HUES48 (cell line): ENCODE measurements around the gene TTL.

ENCODE experiments used
- H3K27ac ChIP-seq: one replicate; pipeline ENCODE4 v1.7.0; 2013; ENCODE audit warnings: low read depth, low read length, inconsistent platforms
- H3K27me3 ChIP-seq: 2 replicates; pipeline ENCODE4 v1.6.1; 2013; ENCODE audit warnings: mild to moderate bottlenecking, low read length; ENCODE audit not compliant: control insufficient read depth, insufficient read depth
- H3K36me3 ChIP-seq: 2 replicates; pipeline ENCODE4 v1.6.1; 2013; ENCODE audit warnings: low read length; ENCODE audit not compliant: control insufficient read depth, insufficient read depth
- H3K4me1 ChIP-seq: 2 replicates; pipeline ENCODE4 v1.6.1; 2013; ENCODE audit warnings: mild to moderate bottlenecking, low read length; ENCODE audit not compliant: control insufficient read depth, insufficient read depth
- H3K4me3 ChIP-seq: 2 replicates; pipeline ENCODE4 v1.5.1; 2013; ENCODE audit warnings: mild to moderate bottlenecking, low read depth, low read length
- H3K9ac ChIP-seq: 2 replicates; pipeline ENCODE4 v1.6.1; 2013; ENCODE audit warnings: mild to moderate bottlenecking, low read depth, low read length, moderate library complexity
- H3K9me3 ChIP-seq: 2 replicates; pipeline ENCODE4 v1.6.1; 2013; ENCODE audit warnings: low read length; ENCODE audit not compliant: control insufficient read depth, insufficient read depth

Gene TTL

DNA sequence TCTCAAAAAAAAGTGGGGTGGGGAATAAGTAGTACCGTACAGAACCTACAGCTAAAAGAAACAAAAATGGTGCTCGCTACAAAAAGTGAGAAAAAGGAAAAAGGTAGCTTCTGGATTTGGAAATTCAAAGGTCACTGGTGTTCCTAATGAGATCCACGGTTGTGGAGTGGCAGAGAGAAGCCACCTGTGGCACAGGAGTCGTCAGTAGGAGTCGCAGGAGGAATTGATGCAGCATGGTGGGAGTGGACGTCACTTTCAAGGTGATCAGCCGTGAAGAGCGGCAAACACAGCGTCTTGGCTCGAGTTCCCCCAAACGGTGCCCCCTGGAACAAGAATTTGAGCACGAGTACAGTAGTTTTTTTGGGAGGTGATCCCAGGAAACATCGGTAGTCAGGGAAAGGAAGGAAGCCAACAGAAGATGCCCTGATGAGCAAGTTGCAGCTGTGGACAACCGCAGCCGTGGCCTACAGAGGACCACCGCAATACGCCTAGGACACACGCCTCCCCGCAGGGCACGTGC lies 1.4 kb upstream of the TTL start:
- Histone ChIP-seq H3K9ac (0 out of 2 replicates have a peak overlapping the region, but pooled peaks have one; percentile 20), H3K27me3 (peaks cover 20% of the 10 kb centered on the region), H3K9me3 (no peaks in the 10 kb centered on the region), H3K27ac (no peak overlapping the region), H3K4me3 (peak overlapping the region; percentile 76), H3K4me1 (peaks cover 11% of the 10 kb centered on the region), H3K36me3 (peaks cover 5% of the 10 kb centered on the region)

DNA sequence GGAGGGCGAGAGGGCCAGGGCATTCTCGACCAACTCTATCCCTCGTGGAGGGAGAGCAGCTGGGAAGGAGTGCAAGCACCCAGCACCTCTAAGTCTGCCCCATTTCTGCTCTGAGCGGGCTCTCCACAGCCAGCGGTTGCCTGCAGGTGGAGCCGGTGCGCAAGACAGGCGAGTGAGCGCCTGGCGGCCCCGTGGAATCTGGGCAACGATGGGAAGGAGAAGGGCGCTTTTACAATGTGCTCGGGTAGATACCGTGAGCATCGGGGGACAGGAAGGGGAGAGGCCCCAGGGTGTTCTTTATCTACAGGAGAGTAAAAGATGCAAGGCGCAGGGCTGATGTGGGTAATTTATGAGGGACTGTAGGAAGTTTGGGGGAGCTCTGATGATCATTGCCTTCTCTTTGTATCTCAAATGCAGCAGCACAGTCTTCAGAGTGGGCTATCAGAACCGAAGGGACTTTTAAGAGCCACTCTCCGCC lies 867 bp upstream of the TTL start:
- H3K9ac ChIP-seq = 0 out of 2 replicates have a peak overlapping the region, but pooled peaks have one; percentile 20
- H3K27ac ChIP-seq = peak overlapping the region; percentile 69
- no peaks in the 10 kb centered on the region for H3K9me3 ChIP-seq
- peak overlapping the region; percentile 76 for H3K4me3 ChIP-seq
- H3K27me3 ChIP-seq = peaks cover 20% of the 10 kb centered on the region
- peaks cover 10% of the 10 kb centered on the region for H3K36me3 ChIP-seq
- H3K4me1 ChIP-seq = peaks cover 11% of the 10 kb centered on the region

DNA sequence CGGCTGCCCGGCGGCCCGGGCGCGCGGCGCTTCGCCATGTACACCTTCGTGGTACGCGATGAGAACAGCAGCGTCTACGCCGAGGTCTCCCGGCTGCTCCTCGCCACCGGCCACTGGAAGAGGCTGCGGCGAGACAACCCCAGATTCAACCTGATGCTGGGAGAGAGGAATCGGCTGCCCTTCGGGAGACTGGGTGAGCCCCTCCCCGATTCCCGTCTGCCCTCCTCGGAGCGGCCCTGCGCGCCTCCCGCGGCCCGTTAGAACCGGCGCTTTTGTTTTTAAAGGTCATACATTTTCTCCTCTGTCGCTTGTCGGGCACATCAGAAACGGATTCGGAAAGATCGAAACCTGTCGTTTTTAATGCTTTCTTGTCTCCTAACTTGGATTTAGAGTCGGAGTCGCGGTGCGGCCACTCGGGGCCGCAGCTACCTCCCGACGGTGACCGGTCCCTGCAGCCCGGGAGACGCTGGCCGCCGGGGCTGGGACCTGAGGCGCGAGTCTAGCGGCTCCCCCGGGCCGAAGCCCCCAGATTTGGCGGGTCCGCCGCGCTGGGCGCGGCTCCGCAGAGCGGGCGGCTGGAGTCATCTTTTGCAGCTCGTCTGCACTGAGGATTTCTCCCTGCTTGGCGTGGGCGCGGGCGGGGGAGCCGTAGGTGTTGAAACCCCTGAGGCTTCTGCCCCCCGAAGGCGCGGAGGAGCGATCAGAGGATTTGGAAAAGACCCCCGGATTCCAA lies 519 bp downstream of the TTL start:
- Histone ChIP-seq H3K27me3 (peaks cover 20% of the 10 kb centered on the region), H3K9ac (peak overlapping the region; percentile 40), H3K27ac (peak overlapping the region; percentile 82), H3K4me3 (peak overlapping the region; percentile 76), H3K4me1 (peaks cover 11% of the 10 kb centered on the region), H3K9me3 (no peaks in the 10 kb centered on the region), H3K36me3 (peaks cover 24% of the 10 kb centered on the region)

DNA sequence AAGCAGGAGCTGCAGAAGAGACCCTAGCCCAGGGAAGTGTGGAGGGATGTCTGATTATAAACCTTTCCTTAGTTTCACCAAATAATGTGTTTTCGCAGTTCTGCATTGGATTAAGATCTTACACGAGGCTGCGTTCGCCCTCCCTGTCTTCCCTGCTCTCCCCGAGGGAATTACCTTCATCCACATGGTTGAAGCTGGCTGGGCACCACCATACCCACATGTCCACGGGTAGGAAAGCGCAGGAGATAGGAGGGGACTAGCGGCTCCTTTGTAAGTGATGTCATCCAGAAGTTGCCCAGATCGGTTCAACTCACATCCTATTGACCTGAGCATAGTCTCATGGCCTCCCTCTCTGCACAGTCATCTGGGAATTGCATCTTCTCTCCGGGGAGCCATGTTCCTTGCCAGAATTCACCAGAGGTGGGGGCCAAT lies 1.1 kb downstream of the TTL start:
- H3K27ac ChIP-seq = no peak overlapping the region
- H3K4me1 ChIP-seq = peaks cover 11% of the 10 kb centered on the region

DNA sequence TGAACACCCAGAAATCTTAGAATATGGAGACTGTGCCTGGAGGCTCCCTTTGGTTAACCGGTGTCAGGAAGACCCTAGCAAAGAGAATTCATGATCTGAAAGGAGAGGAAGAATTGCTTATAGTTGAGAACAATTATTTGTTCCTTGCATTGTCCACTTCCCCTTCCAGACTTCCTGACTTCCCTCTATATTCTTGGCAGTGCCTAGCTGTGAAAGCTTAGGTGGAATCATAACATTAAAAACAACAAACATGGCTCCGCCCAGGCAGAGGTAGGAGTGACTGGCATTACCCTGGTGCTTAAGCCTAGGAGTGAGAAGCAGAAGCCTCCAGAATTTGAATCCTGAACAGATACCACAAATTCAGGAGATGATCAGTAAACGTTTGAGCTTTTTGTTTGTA lies 1.9 kb downstream of the TTL start:
- Histone ChIP-seq H3K4me3 (0 out of 2 replicates have a peak overlapping the region, but pooled peaks have one; percentile 76), H3K9ac (no peak overlapping the region)

More for the DNA sequence above, 1.1 kb downstream of the TTL start:
- peaks cover 29% of the 10 kb centered on the region for H3K36me3 ChIP-seq
- no peaks in the 10 kb centered on the region for H3K9me3 ChIP-seq
- H3K4me3 ChIP-seq = peak overlapping the region; percentile 76
- H3K9ac ChIP-seq = peak overlapping the region; percentile 40
- peaks cover 20% of the 10 kb centered on the region for H3K27me3 ChIP-seq

GRCh38 chr2:112485849-112486248 lies 3.9 kb downstream of the TTL start:
- H3K27me3 ChIP-seq = peaks cover 8% of the 10 kb centered on the region
- no peak overlapping the region for H3K27ac ChIP-seq
- H3K9ac ChIP-seq = no peak overlapping the region
- H3K36me3 ChIP-seq = peaks cover 37% of the 10 kb centered on the region
- H3K9me3 ChIP-seq = no peaks in the 10 kb centered on the region
- H3K4me1 ChIP-seq = peaks cover 8% of the 10 kb centered on the region
- H3K4me3 ChIP-seq = no peak overlapping the region

More for the DNA sequence above, 1.9 kb downstream of the TTL start:
- Histone ChIP-seq H3K9me3 (no peaks in the 10 kb centered on the region), H3K36me3 (peaks cover 33% of the 10 kb centered on the region), H3K4me1 (peaks cover 11% of the 10 kb centered on the region), H3K27me3 (peaks cover 20% of the 10 kb centered on the region), H3K27ac (no peak overlapping the region)

DNA sequence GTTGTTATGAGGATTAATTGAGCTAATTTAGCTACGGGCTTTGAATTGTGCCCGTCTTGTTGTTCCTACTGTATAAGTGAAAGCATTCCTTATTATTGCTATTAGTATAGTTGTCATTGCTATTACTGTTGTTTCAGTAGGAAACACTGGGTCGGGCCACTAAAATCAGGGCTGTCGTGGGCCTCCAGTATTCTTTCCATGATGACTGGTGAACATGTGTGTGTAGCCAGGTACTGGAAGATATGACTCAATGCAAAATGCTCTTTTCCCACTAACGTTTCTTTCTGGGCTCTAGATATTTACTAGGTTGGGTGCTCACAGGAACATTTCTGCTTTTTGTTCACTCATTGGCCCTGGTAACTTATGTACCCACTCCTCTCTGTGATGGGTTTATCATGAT lies 4.9 kb downstream of the TTL start:
- Histone ChIP-seq H3K27ac (no peak overlapping the region), H3K4me1 (peaks cover 8% of the 10 kb centered on the region), H3K27me3 (peaks cover 8% of the 10 kb centered on the region), H3K9me3 (no peaks in the 10 kb centered on the region), H3K36me3 (peaks cover 38% of the 10 kb centered on the region), H3K9ac (no peak overlapping the region), H3K4me3 (no peak overlapping the region)

- Histone ChIP-seq H3K36me3 (peaks cover 40% of the 10 kb centered on the region), H3K4me1 (peaks cover 8% of the 10 kb centered on the region), H3K4me3 (no peak overlapping the region), H3K27me3 (peaks cover 8% of the 10 kb centered on the region), H3K27ac (no peak overlapping the region), H3K9me3 (no peaks in the 10 kb centered on the region), H3K9ac (no peak overlapping the region)
These were observed 5.5 kb downstream of the TTL start for GRCh38 chr2:112487444-112487961.

DNA sequence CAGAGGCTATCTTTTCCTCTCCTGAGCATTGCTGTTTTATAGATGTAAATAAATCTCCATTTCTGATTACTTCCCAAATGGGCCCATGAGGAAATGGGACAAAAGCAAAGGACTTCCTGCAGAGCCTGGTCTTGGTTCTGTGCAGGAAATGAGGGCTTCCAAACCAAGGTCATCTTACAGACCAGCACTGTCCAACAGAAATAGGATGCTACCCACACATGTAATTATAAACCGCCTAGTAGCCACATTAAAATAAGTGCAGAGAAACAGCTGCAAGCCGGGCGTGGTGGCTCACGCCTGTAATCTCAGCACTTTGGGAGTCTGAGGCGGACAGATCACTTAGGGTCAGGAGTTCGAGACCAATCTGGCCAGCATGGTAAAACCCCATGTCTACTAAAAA lies 6.2 kb downstream of the TTL start:
- H3K27me3 ChIP-seq = peaks cover 5% of the 10 kb centered on the region
- H3K27ac ChIP-seq = no peak overlapping the region
- no peak overlapping the region for H3K9ac ChIP-seq
- H3K4me1 ChIP-seq = peaks cover 6% of the 10 kb centered on the region
- no peaks in the 10 kb centered on the region for H3K9me3 ChIP-seq
- no peak overlapping the region for H3K4me3 ChIP-seq
- H3K36me3 ChIP-seq = peaks cover 40% of the 10 kb centered on the region

- Histone ChIP-seq H3K36me3 (peaks cover 42% of the 10 kb centered on the region), H3K27me3 (no peaks in the 10 kb centered on the region), H3K4me3 (no peak overlapping the region), H3K27ac (no peak overlapping the region), H3K9me3 (no peaks in the 10 kb centered on the region), H3K9ac (no peak overlapping the region), H3K4me1 (no peaks in the 10 kb centered on the region)
These were observed 10.0 kb downstream of the TTL start for GRCh38 chr2:112491946-112492345.

GRCh38 chr2:112493048-112493447 lies 11.1 kb downstream of the TTL start:
- no peak overlapping the region for H3K4me3 ChIP-seq
- no peaks in the 10 kb centered on the region for H3K9me3 ChIP-seq
- H3K36me3 ChIP-seq = peaks cover 31% of the 10 kb centered on the region
- H3K4me1 ChIP-seq = no peaks in the 10 kb centered on the region
- no peak overlapping the region for H3K9ac ChIP-seq
- H3K27ac ChIP-seq = no peak overlapping the region
- H3K27me3 ChIP-seq = no peaks in the 10 kb centered on the region
